HUES6 (cell line): ENCODE data around the gene DDX20.

Source experiments
- H3K27ac ChIP-seq: 2 replicates; pipeline ENCODE4 v1.7.0; 2013; ENCODE audit warnings: low read depth, mild to moderate bottlenecking, low read length, inconsistent platforms
- H3K27me3 ChIP-seq: 2 replicates; pipeline ENCODE4 v1.6.1; 2013; ENCODE audit warnings: low read length; ENCODE audit not compliant: control insufficient read depth, insufficient read depth
- H3K36me3 ChIP-seq: 2 replicates; pipeline ENCODE4 v1.6.1; 2013; ENCODE audit warnings: low read length; ENCODE audit not compliant: control insufficient read depth, insufficient read depth
- H3K4me1 ChIP-seq: 2 replicates; pipeline ENCODE4 v1.6.1; 2013; ENCODE audit warnings: low read length; ENCODE audit not compliant: control insufficient read depth, insufficient read depth
- H3K4me3 ChIP-seq: 2 replicates; pipeline ENCODE4 v1.5.1; 2013; ENCODE audit warnings: low read depth, low read length
- H3K9ac ChIP-seq: one replicate; pipeline ENCODE4 v1.6.1; 2013; ENCODE audit warnings: mild to moderate bottlenecking, low read length
- H3K9me3 ChIP-seq: 2 replicates; pipeline ENCODE4 v1.6.1; 2013; ENCODE audit warnings: low read depth, low read length; ENCODE audit not compliant: control insufficient read depth, insufficient read depth

The DDX20 gene

GRCh38 chr1:111755331-111756123 is at the start of gene DDX20:
TSS of gene DDX20 (plus strand) at chr1:111755901. CDS start at chr1:111755925, 24 bp downstream.
- no peaks in the 10 kb centered on the region; the same call in 1 of the 2 replicates for H3K27me3 ChIP-seq
- peak within 1 kb of the TSS; percentile 87 for H3K4me3 ChIP-seq
- peaks cover 10% of the 10 kb centered on the region for H3K4me1 ChIP-seq
- H3K36me3 ChIP-seq = peaks cover 18% of the 10 kb centered on the region
- no peaks in the 10 kb centered on the region for H3K9me3 ChIP-seq
- peak within 1 kb of the TSS; percentile 81 for H3K27ac ChIP-seq
- H3K9ac ChIP-seq = peak within 1 kb of the TSS; percentile 98

- H3K9ac ChIP-seq = no peak overlapping the region
- H3K27me3 ChIP-seq = no peaks in the 10 kb centered on the region
- H3K36me3 ChIP-seq = peaks cover 56% of the 10 kb centered on the region
- no peaks in the 10 kb centered on the region for H3K9me3 ChIP-seq
- H3K4me1 ChIP-seq = no peaks in the 10 kb centered on the region
- H3K27ac ChIP-seq = no peak overlapping the region
- H3K4me3 ChIP-seq = no peak overlapping the region
Observed at GRCh38 chr1:111706921-111707320, 48.8 kb upstream of the DDX20 start.

- Histone ChIP-seq H3K9ac (no peak overlapping the region), H3K4me1 (no peaks in the 10 kb centered on the region), H3K4me3 (no peak overlapping the region), H3K27me3 (no peaks in the 10 kb centered on the region), H3K36me3 (peaks cover 53% of the 10 kb centered on the region), H3K9me3 (no peaks in the 10 kb centered on the region), H3K27ac (no peak overlapping the region)
Observed at GRCh38 chr1:111707906-111708305, 47.8 kb upstream of the DDX20 start.

- no peaks in the 10 kb centered on the region for H3K9me3 ChIP-seq
- no peaks in the 10 kb centered on the region for H3K4me1 ChIP-seq
- H3K27me3 ChIP-seq = no peaks in the 10 kb centered on the region
- H3K36me3 ChIP-seq = peaks cover 33% of the 10 kb centered on the region
- no peak overlapping the region for H3K4me3 ChIP-seq
- no peak overlapping the region for H3K9ac ChIP-seq
- H3K27ac ChIP-seq = no peak overlapping the region
Observed at GRCh38 chr1:111709986-111710385, 45.7 kb upstream of the DDX20 start.

- Histone ChIP-seq H3K27me3 (no peaks in the 10 kb centered on the region), H3K36me3 (no peaks in the 10 kb centered on the region), H3K27ac (no peak overlapping the region), H3K9ac (no peak overlapping the region), H3K4me3 (no peak overlapping the region), H3K9me3 (no peaks in the 10 kb centered on the region), H3K4me1 (peaks cover 22% of the 10 kb centered on the region)
Observed at GRCh38 chr1:111716333-111716732, 39.4 kb upstream of the DDX20 start.

- no peaks in the 10 kb centered on the region for H3K9me3 ChIP-seq
- no peaks in the 10 kb centered on the region for H3K27me3 ChIP-seq
- H3K4me3 ChIP-seq = no peak overlapping the region
- no peaks in the 10 kb centered on the region for H3K36me3 ChIP-seq
- H3K27ac ChIP-seq = no peak overlapping the region
- peaks cover 30% of the 10 kb centered on the region for H3K4me1 ChIP-seq
- no peak overlapping the region for H3K9ac ChIP-seq
Observed at GRCh38 chr1:111717450-111717849, 38.3 kb upstream of the DDX20 start.

- H3K4me3 ChIP-seq = no peak overlapping the region
- peaks cover 30% of the 10 kb centered on the region for H3K4me1 ChIP-seq
- no peaks in the 10 kb centered on the region for H3K27me3 ChIP-seq
- no peaks in the 10 kb centered on the region for H3K36me3 ChIP-seq
- H3K27ac ChIP-seq = no peak overlapping the region
- no peak overlapping the region for H3K9ac ChIP-seq
- H3K9me3 ChIP-seq = no peaks in the 10 kb centered on the region
Observed at GRCh38 chr1:111719135-111719534, 36.6 kb upstream of the DDX20 start.

- H3K9me3 ChIP-seq = no peaks in the 10 kb centered on the region
- no peaks in the 10 kb centered on the region for H3K36me3 ChIP-seq
- H3K4me1 ChIP-seq = peaks cover 30% of the 10 kb centered on the region
- H3K27me3 ChIP-seq = no peaks in the 10 kb centered on the region
- no peak overlapping the region for H3K27ac ChIP-seq
- H3K9ac ChIP-seq = no peak overlapping the region
- no peak overlapping the region for H3K4me3 ChIP-seq
Observed at GRCh38 chr1:111719674-111720132, 36.0 kb upstream of the DDX20 start.

GRCh38 chr1:111720274-111720976 is 35.3 kb upstream of the DDX20 start:
- no peak overlapping the region for H3K27ac ChIP-seq
- H3K9ac ChIP-seq = no peak overlapping the region
- H3K4me3 ChIP-seq = no peak overlapping the region
- H3K36me3 ChIP-seq = no peaks in the 10 kb centered on the region
- no peaks in the 10 kb centered on the region for H3K27me3 ChIP-seq
- H3K4me1 ChIP-seq = peaks cover 37% of the 10 kb centered on the region
- H3K9me3 ChIP-seq = no peaks in the 10 kb centered on the region

GRCh38 chr1:111720977-111721786 is 34.5 kb upstream of the DDX20 start:
- Histone ChIP-seq H3K27ac (no peak overlapping the region), H3K4me1 (peaks cover 37% of the 10 kb centered on the region), H3K4me3 (no peak overlapping the region), H3K27me3 (no peaks in the 10 kb centered on the region), H3K9ac (no peak overlapping the region), H3K36me3 (no peaks in the 10 kb centered on the region), H3K9me3 (no peaks in the 10 kb centered on the region)
